HG03139 (cell line): ENCODE results near the gene PPP2R5C.

Experiments used
- ATAC-seq: cut with Tn5 transposase; IDR thresholded peaks from one replicate; pipeline ENCODE4 v1.9.1; 2021; ENCODE audit not compliant: unreplicated experiment

The PPP2R5C gene

DNA sequence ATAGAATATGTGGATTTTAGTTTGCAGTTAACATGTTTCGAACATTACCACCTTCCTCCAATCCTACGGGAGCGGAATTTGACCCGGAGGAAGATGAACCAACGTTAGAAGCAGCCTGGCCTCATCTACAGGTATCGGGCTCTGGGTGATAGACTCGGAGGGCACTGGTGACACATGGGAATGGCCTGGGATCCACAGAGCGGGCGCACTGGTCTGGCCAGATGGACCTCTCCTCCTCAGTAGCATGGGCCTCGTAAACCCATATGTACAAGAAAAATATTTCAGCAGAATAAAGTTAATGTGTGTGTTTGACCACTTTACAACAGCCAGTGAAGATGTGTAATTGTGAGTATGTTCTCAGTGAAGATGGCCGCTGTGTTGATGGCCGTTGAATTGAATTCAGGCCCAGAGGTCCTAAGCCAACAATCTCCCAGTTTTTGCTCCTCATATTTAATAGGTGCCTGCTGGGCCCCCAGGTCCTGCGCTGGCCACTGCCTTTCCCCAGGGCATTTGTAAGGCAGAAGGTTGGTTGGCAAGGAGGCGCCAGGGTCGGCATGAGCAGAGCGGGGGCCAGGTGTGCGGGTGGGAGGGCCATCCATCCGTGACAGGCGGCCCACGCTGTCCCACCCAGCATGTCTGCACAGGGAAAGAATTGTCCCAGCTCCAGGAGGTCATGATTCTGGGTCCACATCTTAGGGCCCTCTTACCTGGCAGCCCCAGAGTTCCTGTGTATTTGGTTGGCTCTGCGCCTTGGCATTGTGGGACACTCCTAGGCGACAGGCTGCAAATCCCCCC lies 120.8 kb downstream of the PPP2R5C start:
- no peak for ATAC-seq

DNA sequence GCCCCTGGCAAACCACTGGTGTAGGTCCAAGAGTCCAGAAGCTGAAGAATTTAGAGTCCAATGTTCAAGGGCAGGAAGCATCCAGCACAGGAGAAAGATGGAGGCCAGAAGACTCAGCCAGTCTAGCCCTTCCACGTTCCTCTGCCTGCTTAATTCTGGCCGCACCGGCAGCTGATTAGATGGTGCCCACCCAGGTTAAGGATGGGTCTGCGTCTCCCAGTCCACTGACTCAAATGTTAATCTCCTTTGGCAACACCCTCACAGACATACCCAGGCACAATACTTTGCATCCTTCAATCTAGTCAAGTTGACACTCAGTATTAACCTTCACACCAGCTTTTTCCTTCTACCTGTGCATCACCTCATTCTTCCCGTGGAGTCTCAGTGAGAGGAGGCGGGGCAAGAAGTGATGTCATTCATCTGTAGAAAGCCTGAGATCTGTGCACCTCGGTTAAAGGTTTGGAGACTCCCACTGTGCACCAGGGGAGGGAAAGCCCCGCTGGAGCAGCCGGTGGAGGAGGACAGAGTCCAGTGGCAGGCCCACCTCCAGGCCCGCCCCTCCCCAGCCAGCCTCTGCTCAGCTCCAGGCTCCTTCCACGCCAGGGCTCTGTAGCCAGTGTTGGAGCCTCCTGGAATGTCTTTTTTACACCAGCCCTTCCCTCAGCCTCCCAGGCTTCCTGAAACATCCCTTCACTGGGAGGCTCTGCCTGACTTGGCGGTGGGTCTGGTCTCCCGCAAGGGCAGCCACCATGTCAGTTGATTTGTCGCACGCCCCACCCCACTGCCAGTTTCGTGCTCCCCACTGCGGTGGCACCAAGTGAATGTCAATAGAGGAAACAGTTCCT lies 122.8 kb downstream of the PPP2R5C start:
- ATAC-seq = no peak

- no peak for ATAC-seq
These were observed 123.5 kb downstream of the PPP2R5C start for GRCh38 chr14:101884934-101885576.

GRCh38 chr14:101887219-101887618 lies 125.7 kb downstream of the PPP2R5C start:
- no peak for ATAC-seq

DNA sequence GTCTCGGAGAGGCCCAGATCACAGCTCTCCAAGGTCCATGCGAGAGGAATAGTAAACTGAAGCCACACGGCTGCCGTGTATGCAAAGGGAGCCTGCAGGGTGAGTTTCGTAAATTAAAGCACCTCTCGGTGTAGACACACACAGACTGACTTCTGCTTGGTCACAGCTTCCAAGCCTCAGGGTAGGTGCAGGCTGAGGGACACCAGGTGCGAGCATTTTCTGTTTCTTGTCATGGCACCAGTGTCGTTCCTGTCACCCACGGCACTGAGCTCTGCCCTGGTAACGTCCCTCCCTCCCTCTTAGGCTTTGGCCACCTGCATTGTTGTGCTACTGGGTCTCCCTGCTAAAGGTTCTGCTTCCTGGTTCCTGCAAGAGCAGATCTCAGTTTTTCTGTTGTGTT lies 126.7 kb downstream of the PPP2R5C start:
- no peak for ATAC-seq

DNA sequence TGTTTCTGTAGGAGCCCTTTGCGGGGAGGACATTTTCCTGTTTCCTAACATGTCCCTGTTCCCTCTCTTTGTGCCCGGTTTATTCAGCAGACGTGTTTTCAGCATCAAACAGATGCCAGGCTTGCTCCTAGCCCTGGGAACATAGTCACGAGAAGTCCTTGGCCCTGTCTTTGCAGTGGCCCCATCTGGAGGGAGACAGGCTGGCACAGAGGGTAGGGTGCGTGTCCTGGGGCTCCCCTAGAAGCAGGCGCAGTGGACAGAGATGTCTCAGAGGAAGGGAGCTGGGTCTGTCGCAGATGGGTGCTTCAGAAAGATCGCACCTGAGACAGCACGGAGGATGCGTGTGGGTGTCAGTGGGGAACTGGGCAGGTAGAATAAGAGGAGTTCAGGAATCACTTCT lies 127.9 kb downstream of the PPP2R5C start:
- ATAC-seq = no peak

DNA sequence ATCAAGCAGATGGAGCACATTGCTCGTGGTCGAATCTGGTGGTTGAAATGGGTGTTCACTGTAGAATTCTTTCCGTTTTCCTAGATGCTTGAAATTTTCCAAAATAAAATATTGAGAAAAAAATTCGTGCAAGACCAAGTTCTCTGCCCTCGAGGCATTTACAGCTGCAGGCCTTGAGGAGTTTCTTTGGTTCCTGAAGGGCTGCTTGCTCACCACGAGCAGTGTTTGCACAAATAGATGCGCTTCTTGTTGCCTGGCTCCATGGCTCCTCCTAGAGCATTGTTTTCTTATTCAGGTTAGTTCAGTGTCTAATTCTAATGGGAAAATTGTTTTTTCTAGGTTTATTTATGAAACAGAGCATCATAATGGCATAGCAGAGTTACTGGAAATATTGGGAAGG lies 128.4 kb downstream of the PPP2R5C start:
- ATAC-seq = no peak

- no peak for ATAC-seq
These were observed 130.0 kb downstream of the PPP2R5C start for GRCh38 chr14:101891471-101891870.

GRCh38 chr14:101893759-101894158 lies 132.2 kb downstream of the PPP2R5C start:
- ATAC-seq = no peak

DNA sequence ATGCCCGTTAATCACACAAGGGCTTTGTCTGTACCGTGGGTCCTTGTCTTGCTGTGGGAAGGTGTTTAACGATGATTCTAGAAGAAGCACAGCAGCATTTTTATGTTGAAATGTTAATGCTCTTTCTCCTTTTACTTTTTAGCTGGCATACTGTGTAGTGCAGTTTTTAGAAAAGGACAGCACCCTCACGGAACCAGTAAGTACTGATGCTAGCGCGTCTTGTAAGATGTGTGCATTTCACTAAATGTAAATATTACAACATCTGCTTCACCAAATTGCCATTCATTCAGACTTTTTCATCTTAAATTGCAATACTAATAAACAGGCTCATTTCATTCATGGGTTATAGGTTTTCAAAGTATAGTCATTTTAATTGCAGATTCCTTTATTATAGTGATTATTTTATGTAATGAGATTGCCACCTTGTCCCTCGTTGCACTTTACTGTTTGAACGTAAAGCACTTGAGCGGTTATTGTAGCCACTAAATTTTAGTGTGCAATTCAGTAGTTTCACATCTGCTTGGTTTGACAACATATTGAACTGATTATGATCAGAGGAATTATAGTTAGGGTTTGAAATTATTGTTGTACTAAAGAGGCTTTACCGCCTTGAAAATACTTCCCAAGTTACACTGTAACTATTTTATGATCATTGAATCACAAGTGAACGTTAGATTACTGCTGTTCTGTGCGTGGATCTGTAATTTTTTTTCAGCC lies 133.0 kb downstream of the PPP2R5C start:
- no peak for ATAC-seq

- no peak for ATAC-seq
These were observed 133.7 kb downstream of the PPP2R5C start for GRCh38 chr14:101895256-101895655.

DNA sequence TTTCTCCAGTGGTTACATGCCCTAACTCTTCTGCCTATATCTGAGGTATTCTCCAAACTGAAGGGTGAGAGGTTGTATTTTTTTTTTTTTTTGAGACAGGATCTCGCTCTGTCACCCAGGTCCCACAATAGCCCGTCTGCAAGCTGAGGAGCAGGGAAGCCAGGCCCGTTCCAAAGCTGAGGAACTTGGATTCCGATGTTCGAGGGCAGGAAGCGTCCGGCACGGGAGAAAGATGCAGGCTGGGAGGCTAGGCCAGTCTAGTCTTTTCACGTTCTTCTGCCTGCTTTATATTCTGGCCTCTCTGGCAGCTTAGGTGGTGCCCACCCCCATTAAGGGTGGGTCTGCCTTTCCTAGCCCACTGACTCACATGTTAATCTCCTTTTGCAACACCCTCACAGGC lies 135.8 kb downstream of the PPP2R5C start:
- ATAC-seq = no peak

GRCh38 chr14:101898416-101898815 lies 136.9 kb downstream of the PPP2R5C start:
- no peak for ATAC-seq

DNA sequence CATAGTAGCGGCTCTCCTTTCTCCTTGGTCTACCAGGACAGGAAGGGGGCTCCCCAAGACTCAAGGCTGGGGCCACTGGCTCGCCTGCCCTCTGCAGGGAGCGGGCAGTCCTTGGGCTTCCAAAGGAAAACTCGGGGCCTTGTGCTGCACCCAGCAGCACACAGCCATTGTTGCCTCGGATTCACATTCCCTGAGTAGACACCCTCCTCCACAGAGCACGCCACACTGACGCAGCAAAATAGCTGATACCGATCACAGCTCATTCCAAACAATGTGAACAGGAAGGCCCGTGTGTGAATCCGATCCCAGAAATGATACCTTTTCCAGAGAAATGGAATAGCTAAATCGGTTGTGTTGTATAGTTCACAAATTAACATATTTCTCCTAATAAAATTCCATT lies 137.8 kb downstream of the PPP2R5C start:
- no peak for ATAC-seq

DNA sequence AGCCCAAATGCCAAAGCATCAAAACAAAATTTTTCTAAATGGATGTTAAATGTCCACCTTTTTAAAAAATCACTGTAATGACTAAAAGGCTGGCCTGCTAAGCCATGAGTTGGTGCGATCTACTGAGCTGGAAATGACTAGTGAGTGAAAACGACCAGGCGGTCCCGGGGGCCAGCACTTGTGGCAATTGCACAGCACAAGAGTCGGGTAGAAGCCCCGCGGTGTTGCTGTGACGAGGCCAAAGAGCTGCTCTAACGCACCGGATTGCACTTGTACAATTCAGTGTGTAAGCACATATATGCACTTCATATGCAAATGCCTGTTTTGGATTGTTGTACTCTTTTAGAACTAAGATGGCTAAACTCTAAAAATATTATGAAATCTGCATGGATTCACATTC lies 138.7 kb downstream of the PPP2R5C start:
- ATAC-seq = no peak

- no peak for ATAC-seq
These were observed 141.6 kb downstream of the PPP2R5C start for GRCh38 chr14:101903111-101903561.

DNA sequence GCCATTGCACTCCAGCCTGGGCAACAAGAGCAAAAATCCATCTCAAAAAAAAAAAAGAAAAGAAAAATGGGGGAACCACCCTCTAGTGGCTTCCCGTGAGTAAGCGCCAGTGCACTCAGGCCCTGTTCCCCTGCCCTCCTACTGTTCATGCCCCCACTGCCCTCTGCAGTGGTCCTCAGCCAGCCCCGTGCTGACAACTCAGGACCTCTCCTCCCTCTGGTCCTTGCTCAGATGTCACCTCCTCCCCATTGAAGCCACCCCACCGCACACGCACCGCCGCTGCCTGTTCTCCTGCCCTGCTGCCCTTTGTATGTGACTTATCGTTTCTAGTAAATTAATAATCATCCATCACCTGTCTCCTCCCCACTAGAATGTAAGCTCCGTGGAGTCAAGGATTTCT lies 144.1 kb downstream of the PPP2R5C start:
- ATAC-seq = no peak

DNA sequence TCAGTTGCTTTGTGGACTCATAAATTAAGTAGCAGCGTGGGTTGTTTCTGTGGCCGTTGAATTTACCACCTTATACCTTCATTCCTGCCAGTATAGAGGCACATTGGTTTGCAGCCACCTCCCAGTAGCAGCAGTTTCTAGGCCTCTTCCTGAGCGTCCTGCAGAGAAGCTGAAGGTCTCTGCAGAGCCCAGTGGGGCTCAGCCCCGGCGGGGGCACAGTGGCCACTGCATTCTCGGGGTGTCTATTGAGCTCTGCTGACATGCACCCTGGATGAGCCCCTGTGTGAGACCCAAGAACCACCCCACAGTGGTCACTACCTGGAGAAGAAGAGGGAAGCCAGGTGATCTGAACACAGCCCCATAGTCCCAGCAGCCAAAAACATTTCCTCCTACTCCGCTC lies 145.1 kb downstream of the PPP2R5C start:
- no peak for ATAC-seq

- no peak for ATAC-seq
These were observed 146.1 kb downstream of the PPP2R5C start for GRCh38 chr14:101907619-101908018.

DNA sequence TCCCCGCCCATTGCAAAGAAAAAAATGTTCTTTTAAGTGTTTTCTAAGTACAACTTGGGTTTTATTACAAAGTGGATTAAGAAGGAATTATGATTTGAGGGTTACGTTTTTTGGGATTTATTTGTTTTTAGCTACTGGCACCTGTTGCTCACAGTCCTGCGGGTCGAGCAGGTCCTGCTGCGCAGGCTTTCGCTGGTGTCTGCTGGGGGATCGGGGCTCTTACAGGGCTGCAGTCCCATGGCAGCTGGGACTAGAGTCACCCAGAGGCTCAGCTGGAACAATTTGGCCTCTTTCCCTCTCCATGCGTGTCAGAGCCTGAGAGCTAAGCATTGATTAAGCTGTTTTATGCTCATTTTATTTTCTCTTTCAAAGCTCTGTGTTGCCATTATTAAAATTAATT lies 147.3 kb downstream of the PPP2R5C start:
- ATAC-seq = no peak
